Measurements from ENCODE around the gene GRHL1.

The GRHL1 gene

GRCh38 chr2:10017313-10017941, 65.9 kb downstream of the GRHL1 start:
- Mint-ChIP-seq H3K4me1 (ENCODE audit: low read depth) (no peaks in the 10 kb centered on the region), H3K4me3 (no peak overlapping the region), H3K27me3 (ENCODE audit: low read depth) (peaks cover 10% of the 10 kb centered on the region), H3K9me3 (no peaks in the 10 kb centered on the region), H3K27ac (no peak overlapping the region), H3K36me3 (ENCODE audit: low read depth) (no peaks in the 10 kb centered on the region)
- DNase-seq (ENCODE audit: low spot score), result no peak

- Mint-ChIP-seq H3K27ac (no peak overlapping the region), H3K36me3 (ENCODE audit: low read depth) (no peaks in the 10 kb centered on the region), H3K4me1 (ENCODE audit: low read depth) (no peaks in the 10 kb centered on the region), H3K27me3 (ENCODE audit: low read depth) (peaks cover 10% of the 10 kb centered on the region), H3K4me3 (no peak overlapping the region), H3K9me3 (no peaks in the 10 kb centered on the region)
- no peak for DNase-seq (ENCODE audit: low spot score)
Observed at GRCh38 chr2:10019174-10019573, 67.7 kb downstream of the GRHL1 start.

- no peaks in the 10 kb centered on the region for H3K36me3 Mint-ChIP-seq (ENCODE audit: low read depth)
- H3K4me3 Mint-ChIP-seq, result no peak overlapping the region
- peaks cover 10% of the 10 kb centered on the region for H3K27me3 Mint-ChIP-seq (ENCODE audit: low read depth)
- no peak for DNase-seq (ENCODE audit: low spot score)
- no peaks in the 10 kb centered on the region for H3K9me3 Mint-ChIP-seq
- H3K27ac Mint-ChIP-seq, result no peak overlapping the region
- no peaks in the 10 kb centered on the region for H3K4me1 Mint-ChIP-seq (ENCODE audit: low read depth)
Observed at GRCh38 chr2:10019602-10020400, 68.3 kb downstream of the GRHL1 start.

- H3K4me3 Mint-ChIP-seq, result no peak overlapping the region
- DNase-seq (ENCODE audit: low spot score), result no peak
- no peaks in the 10 kb centered on the region for H3K36me3 Mint-ChIP-seq (ENCODE audit: low read depth)
- H3K27me3 Mint-ChIP-seq (ENCODE audit: low read depth), result peaks cover 7% of the 10 kb centered on the region
- H3K27ac Mint-ChIP-seq, result no peak overlapping the region
- H3K9me3 Mint-ChIP-seq, result no peaks in the 10 kb centered on the region
- H3K4me1 Mint-ChIP-seq (ENCODE audit: low read depth), result peaks cover 2% of the 10 kb centered on the region
Observed at GRCh38 chr2:10022041-10022421, 70.5 kb downstream of the GRHL1 start.

GRCh38 chr2:10022445-10022844, 71.0 kb downstream of the GRHL1 start:
- no peak overlapping the region for H3K4me3 Mint-ChIP-seq
- no peaks in the 10 kb centered on the region for H3K36me3 Mint-ChIP-seq (ENCODE audit: low read depth)
- peaks cover 2% of the 10 kb centered on the region for H3K4me1 Mint-ChIP-seq (ENCODE audit: low read depth)
- H3K9me3 Mint-ChIP-seq, result no peaks in the 10 kb centered on the region
- H3K27ac Mint-ChIP-seq, result no peak overlapping the region
- peaks cover 7% of the 10 kb centered on the region for H3K27me3 Mint-ChIP-seq (ENCODE audit: low read depth)
- DNase-seq (ENCODE audit: low spot score), result no peak

GRCh38 chr2:10022966-10023662, 71.6 kb downstream of the GRHL1 start:
- Mint-ChIP-seq H3K4me1 (ENCODE audit: low read depth) (peaks cover 2% of the 10 kb centered on the region), H3K36me3 (ENCODE audit: low read depth) (no peaks in the 10 kb centered on the region), H3K27ac (no peak overlapping the region), H3K9me3 (no peaks in the 10 kb centered on the region), H3K27me3 (ENCODE audit: low read depth) (peaks cover 6% of the 10 kb centered on the region), H3K4me3 (no peak overlapping the region)
- DNase-seq (ENCODE audit: low spot score), result no peak

- H3K36me3 Mint-ChIP-seq (ENCODE audit: low read depth), result no peaks in the 10 kb centered on the region
- H3K27ac Mint-ChIP-seq, result no peak overlapping the region
- DNase-seq (ENCODE audit: low spot score), result no peak
- H3K9me3 Mint-ChIP-seq, result no peaks in the 10 kb centered on the region
- no peak overlapping the region for H3K4me3 Mint-ChIP-seq
- peaks cover 4% of the 10 kb centered on the region for H3K27me3 Mint-ChIP-seq (ENCODE audit: low read depth)
- peaks cover 16% of the 10 kb centered on the region for H3K4me1 Mint-ChIP-seq (ENCODE audit: low read depth)
Observed at GRCh38 chr2:10026940-10027569, 75.6 kb downstream of the GRHL1 start.

- no peak overlapping the region for H3K4me3 Mint-ChIP-seq
- H3K9me3 Mint-ChIP-seq, result no peaks in the 10 kb centered on the region
- H3K27ac Mint-ChIP-seq, result no peak overlapping the region
- no peaks in the 10 kb centered on the region for H3K36me3 Mint-ChIP-seq (ENCODE audit: low read depth)
- peaks cover 16% of the 10 kb centered on the region for H3K4me1 Mint-ChIP-seq (ENCODE audit: low read depth)
- DNase-seq (ENCODE audit: low spot score), result no peak
- peaks cover 4% of the 10 kb centered on the region for H3K27me3 Mint-ChIP-seq (ENCODE audit: low read depth)
Observed at GRCh38 chr2:10027660-10028330, 76.3 kb downstream of the GRHL1 start.

GRCh38 chr2:10028407-10028987, 77.0 kb downstream of the GRHL1 start:
- no peak for DNase-seq (ENCODE audit: low spot score)
- Mint-ChIP-seq H3K4me1 (ENCODE audit: low read depth) (peaks cover 16% of the 10 kb centered on the region), H3K27ac (peak overlapping the region; percentile 71), H3K9me3 (no peaks in the 10 kb centered on the region), H3K36me3 (ENCODE audit: low read depth) (no peaks in the 10 kb centered on the region), H3K4me3 (no peak overlapping the region), H3K27me3 (ENCODE audit: low read depth) (peaks cover 4% of the 10 kb centered on the region)

- DNase-seq (ENCODE audit: low spot score), result peak; percentile 34
- peak overlapping the region; percentile 73 for H3K27ac Mint-ChIP-seq
Observed at GRCh38 chr2:10028988-10029874, 77.7 kb downstream of the GRHL1 start.

GRCh38 chr2:10029875-10030223, 78.4 kb downstream of the GRHL1 start:
- no peaks in the 10 kb centered on the region for H3K9me3 Mint-ChIP-seq

More at GRCh38 chr2:10028988-10029874, 77.7 kb downstream of the GRHL1 start:
- peaks cover 4% of the 10 kb centered on the region for H3K27me3 Mint-ChIP-seq (ENCODE audit: low read depth)
- peak overlapping the region; percentile 69 for H3K4me3 Mint-ChIP-seq
- H3K36me3 Mint-ChIP-seq (ENCODE audit: low read depth), result no peaks in the 10 kb centered on the region
- H3K9me3 Mint-ChIP-seq, result no peaks in the 10 kb centered on the region
- H3K4me1 Mint-ChIP-seq (ENCODE audit: low read depth), result peaks cover 16% of the 10 kb centered on the region

GRCh38 chr2:10030311-10030736, 78.8 kb downstream of the GRHL1 start:
- no peaks in the 10 kb centered on the region for H3K36me3 Mint-ChIP-seq (ENCODE audit: low read depth)
- no peak overlapping the region for H3K27ac Mint-ChIP-seq
- no peak overlapping the region for H3K4me3 Mint-ChIP-seq
- no peak for DNase-seq (ENCODE audit: low spot score)
- H3K27me3 Mint-ChIP-seq (ENCODE audit: low read depth), result peaks cover 4% of the 10 kb centered on the region
- no peaks in the 10 kb centered on the region for H3K9me3 Mint-ChIP-seq
- peaks cover 21% of the 10 kb centered on the region for H3K4me1 Mint-ChIP-seq (ENCODE audit: low read depth)

More at GRCh38 chr2:10029875-10030223, 78.4 kb downstream of the GRHL1 start:
- peaks cover 4% of the 10 kb centered on the region for H3K27me3 Mint-ChIP-seq (ENCODE audit: low read depth)
- H3K4me3 Mint-ChIP-seq, result peak overlapping the region; percentile 69
- H3K4me1 Mint-ChIP-seq (ENCODE audit: low read depth), result peaks cover 18% of the 10 kb centered on the region
- H3K27ac Mint-ChIP-seq, result peak overlapping the region; percentile 73
- H3K36me3 Mint-ChIP-seq (ENCODE audit: low read depth), result no peaks in the 10 kb centered on the region
- DNase-seq (ENCODE audit: low spot score), result no peak
